ACC112 (cell line): ENCODE results near the gene BTBD17.

ENCODE experiments used
- H2AFZ ChIP-seq: fragments of 200-600 bp; sonication (generic); one replicate; pipeline ENCODE4 v1.6.0; 2017; ENCODE audit warnings: antibody characterized with exemption, low read length; ENCODE audit not compliant: unreplicated experiment
- H3K27ac ChIP-seq: fragments of 200-600 bp; sonication (generic); 2 replicates; pipeline ENCODE4 v1.5.1; 2014; ENCODE audit warnings: low read depth, mild to moderate bottlenecking, antibody characterized with exemption, low read length, moderate library complexity
- H3K27me3 ChIP-seq: fragments of 200-600 bp; sonication (generic); 2 replicates; pipeline ENCODE4 v1.6.1; 2014; ENCODE audit warnings: mild to moderate bottlenecking, antibody characterized with exemption, low read length, moderate library complexity, mixed read lengths; ENCODE audit not compliant: insufficient read depth
- H3K36me3 ChIP-seq: fragments of 200-600 bp; sonication (generic); 2 replicates; pipeline ENCODE4 v1.6.1; 2016; ENCODE audit warnings: mild to moderate bottlenecking, antibody characterized with exemption, low read length, moderate library complexity, mixed read lengths; ENCODE audit not compliant: insufficient read depth
- H3K4me1 ChIP-seq: fragments of 200-600 bp; sonication (generic); one replicate; pipeline ENCODE4 v1.6.1; 2016; ENCODE audit warnings: low read length, mixed read lengths; ENCODE audit not compliant: insufficient read depth, unreplicated experiment, control insufficient read depth
- H3K4me3 ChIP-seq: fragments of 200-600 bp; sonication (generic); 2 replicates; pipeline ENCODE4 v1.5.1; 2014; ENCODE audit warnings: mild to moderate bottlenecking, low read depth, low read length
- H3K79me2 ChIP-seq: fragments of 200-600 bp; sonication (generic); one replicate; pipeline ENCODE4 v1.6.0; 2016; ENCODE audit warnings: low read length; ENCODE audit not compliant: control insufficient read depth, unreplicated experiment, insufficient read depth

The BTBD17 gene

DNA sequence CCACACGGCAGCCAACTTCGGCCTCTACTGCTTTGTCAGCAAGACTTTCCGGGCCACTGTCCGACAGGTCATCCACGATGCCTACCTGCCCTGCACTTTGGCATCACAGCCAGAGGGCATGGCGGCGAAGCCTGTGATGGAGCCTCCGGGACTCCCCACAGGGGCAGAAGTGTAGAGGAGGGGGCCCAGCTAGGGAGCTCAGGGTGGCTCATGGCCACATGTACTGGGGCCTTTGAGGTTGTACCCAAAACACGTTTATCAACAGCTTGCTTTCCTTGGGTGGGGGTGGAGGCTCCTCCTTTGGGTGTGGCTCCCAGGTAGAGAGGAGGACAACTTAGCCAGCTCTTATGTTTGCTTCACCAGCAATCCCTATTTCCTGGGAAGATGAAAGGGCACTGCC lies 10.8 kb upstream of the BTBD17 start:
- Histone ChIP-seq H3K27ac (no peak overlapping the region), H3K4me3 (no peak overlapping the region), H2AFZ (no peak overlapping the region), H3K27me3 (peaks cover 38% of the 10 kb centered on the region), H3K4me1 (no peaks in the 10 kb centered on the region), H3K36me3 (no peaks in the 10 kb centered on the region), H3K79me2 (no peaks in the 10 kb centered on the region)

DNA sequence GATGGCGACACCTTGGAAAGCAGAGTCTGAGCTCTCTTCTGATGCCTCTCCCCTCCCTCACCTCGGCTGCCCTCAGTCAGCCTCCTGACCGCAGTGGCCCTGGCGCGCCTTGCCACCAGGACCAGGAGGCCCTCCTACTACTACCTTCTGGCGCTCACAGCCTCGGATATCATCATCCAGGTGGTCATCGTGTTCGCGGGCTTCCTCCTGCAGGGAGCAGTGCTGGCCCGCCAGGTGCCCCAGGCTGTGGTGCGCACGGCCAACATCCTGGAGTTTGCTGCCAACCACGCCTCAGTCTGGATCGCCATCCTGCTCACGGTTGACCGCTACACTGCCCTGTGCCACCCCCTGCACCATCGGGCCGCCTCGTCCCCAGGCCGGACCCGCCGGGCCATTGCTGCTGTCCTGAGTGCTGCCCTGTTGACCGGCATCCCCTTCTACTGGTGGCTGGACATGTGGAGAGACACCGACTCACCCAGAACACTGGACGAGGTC lies 10.0 kb upstream of the BTBD17 start:
- Histone ChIP-seq H3K79me2 (no peaks in the 10 kb centered on the region), H2AFZ (no peak overlapping the region), H3K4me3 (no peak overlapping the region), H3K4me1 (no peaks in the 10 kb centered on the region), H3K27ac (no peak overlapping the region), H3K36me3 (no peaks in the 10 kb centered on the region), H3K27me3 (peaks cover 32% of the 10 kb centered on the region)

DNA sequence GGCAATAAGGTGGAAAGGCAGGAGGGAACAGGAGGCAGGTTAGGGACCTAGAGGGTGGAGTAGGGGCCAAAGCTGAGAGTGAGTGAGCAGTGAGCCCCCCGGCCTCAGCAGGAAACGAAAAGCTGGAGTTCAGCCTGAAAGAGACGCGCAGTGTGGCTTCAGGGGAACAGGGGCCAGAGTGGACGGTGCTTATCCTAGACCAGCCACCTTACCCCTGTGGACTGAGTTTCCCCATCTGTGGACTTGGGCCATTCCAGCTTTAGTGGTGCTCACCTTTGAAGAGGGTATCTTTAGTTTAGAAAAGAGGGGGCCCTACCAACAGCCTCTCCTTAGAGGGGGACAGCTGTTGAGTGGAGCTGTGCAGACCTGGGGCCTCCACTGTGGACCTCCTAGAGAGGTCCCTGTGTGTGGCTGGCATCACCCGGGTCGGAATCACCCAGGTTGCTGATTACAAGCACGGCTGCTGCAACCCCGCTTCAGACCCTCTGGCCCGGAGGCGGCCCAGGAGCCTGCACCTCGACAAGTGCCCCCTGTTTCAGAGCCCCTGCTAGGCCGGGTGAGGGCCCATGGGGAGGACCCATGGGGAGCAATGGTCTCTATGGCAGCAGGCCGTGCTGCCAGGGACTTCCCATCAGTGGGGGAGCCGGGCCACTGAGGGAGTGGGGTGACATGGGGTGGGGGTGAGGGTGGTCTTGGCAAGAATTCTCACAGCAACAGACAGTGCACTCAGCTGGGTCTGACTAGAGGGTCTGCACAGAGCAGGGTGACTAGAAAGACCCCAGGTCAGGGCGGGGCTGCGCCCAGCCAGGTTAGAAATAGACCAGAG lies 8.2 kb upstream of the BTBD17 start:
- Histone ChIP-seq H3K27me3 (peaks cover 17% of the 10 kb centered on the region), H3K4me1 (no peaks in the 10 kb centered on the region), H3K27ac (no peak overlapping the region), H2AFZ (no peak overlapping the region), H3K79me2 (no peaks in the 10 kb centered on the region), H3K4me3 (no peak overlapping the region), H3K36me3 (no peaks in the 10 kb centered on the region)

GRCh38 chr17:74369221-74369620 lies 7.6 kb upstream of the BTBD17 start:
- no peaks in the 10 kb centered on the region for H3K4me1 ChIP-seq
- H3K27ac ChIP-seq: no peak overlapping the region
- no peak overlapping the region for H3K4me3 ChIP-seq
- no peaks in the 10 kb centered on the region for H3K36me3 ChIP-seq
- no peak overlapping the region for H2AFZ ChIP-seq
- H3K27me3 ChIP-seq: peaks cover 11% of the 10 kb centered on the region
- H3K79me2 ChIP-seq: no peaks in the 10 kb centered on the region

DNA sequence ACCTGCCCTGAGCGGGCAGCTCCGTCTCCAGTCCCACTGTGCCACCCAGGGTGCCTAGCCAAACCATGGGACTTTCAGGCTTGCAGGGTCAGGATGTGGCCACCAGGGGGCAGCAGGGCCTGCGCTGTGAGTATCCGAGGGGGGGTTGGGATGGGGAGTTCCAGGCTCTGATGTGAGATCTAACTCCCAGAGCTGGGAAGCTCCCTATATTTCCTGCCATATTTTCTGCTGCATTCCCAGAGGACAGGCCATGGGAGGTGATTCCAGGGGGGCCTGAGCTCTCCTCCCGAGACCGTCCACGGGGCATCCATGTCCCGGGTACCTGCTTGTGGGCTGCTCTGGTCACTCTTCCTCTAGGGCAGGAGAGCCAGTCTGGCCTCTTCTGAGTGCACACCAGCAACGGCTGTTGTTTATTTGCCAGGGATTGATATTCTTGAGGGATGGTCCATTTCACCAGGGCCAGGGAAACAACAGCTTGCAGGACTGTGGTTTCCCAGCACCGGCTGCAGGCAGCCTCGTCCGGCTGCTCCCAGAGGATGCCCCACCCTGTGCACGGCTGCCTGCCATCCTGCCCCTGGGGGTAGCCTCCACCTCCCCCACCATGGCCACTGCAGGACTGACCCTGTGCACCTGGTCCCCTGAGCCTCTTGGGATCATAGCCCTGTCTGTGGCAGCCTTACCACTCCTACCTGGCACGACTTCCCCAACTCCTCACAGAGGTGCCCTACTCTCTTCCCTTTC lies 6.8 kb upstream of the BTBD17 start:
- no peaks in the 10 kb centered on the region for H3K4me1 ChIP-seq
- no peak overlapping the region for H3K4me3 ChIP-seq
- H3K27ac ChIP-seq: no peak overlapping the region
- no peaks in the 10 kb centered on the region for H3K36me3 ChIP-seq
- no peaks in the 10 kb centered on the region for H3K79me2 ChIP-seq
- peaks cover 13% of the 10 kb centered on the region for H3K27me3 ChIP-seq
- H2AFZ ChIP-seq: no peak overlapping the region

DNA sequence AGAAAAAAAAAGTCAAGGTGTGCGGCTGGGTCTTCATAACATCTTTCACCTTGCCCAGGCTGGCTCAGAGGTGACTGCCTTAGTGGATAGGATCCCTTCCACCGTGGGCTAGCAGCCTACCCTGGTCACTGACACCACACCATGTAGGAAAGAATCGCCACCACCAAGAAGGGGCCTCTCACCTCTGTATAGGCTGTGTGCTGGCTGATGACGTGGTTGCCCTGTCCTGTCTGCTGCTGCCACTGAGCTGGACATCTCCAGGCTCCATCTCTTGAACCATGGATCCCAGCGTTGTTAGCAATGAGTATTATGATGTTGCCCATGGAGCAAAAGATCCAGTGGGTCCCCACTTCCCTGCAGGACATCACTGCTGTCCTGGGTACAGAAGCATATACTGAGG lies 5.5 kb upstream of the BTBD17 start, which contains the start of gene GPR142:
Gene GPR142, plus strand, starts transcription at position 301 of the 400 bp plus-strand sequence. CDS start 2,035 bp downstream, outside the sequence.
- no peak within 1 kb of the TSS for H3K27ac ChIP-seq
- H3K27me3 ChIP-seq: peaks cover 23% of the 10 kb centered on the region
- H3K79me2 ChIP-seq: no peaks in the 10 kb centered on the region
- no peaks in the 10 kb centered on the region for H3K36me3 ChIP-seq
- H3K4me1 ChIP-seq: no peaks in the 10 kb centered on the region
- no peak within 1 kb of the TSS for H3K4me3 ChIP-seq
- no peak within 1 kb of the TSS for H2AFZ ChIP-seq

DNA sequence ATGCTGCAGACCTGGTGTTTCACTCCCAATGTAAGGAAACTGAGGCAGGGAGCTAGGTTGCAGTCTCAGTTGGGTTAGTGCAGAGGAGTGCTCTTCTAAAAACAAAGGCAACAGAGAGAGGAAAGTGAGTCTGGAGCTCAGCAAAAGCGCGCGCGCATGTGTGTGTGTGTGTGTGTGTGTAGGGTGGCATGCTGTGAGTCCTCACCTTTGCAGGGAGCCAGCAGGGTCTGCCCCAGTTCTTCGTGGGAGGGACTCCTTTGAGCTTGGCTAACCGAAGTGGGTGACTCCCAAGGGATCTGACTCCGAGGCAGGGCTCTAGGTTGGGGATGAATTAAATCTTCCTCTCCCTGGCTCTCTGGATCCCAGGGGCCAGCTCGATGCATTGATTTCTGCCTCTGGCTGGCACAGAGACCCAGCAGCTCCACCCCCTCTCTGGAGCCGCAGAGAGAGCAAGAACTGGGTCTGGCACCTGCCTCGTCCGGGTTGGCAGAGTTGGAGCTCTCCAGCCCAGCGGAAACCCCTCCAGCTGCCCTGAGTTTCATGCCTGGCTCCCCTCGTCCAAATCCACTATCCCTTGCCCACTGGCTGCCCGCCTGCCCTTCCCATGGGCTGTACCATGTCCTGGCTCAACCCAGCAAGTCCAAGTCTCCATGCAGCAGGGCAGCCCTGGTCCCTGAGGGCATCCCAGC lies 1.3 kb upstream of the BTBD17 start:
- Histone ChIP-seq H3K4me3 (no peak overlapping the region), H3K79me2 (no peaks in the 10 kb centered on the region), H3K27me3 (peaks cover 45% of the 10 kb centered on the region), H3K4me1 (no peaks in the 10 kb centered on the region), H2AFZ (no peak overlapping the region), H3K36me3 (no peaks in the 10 kb centered on the region), H3K27ac (no peak overlapping the region)

GRCh38 chr17:74362069-74362405 lies 369 bp upstream of the BTBD17 start:
- H3K36me3 ChIP-seq: no peaks in the 10 kb centered on the region
- H3K79me2 ChIP-seq: no peaks in the 10 kb centered on the region
- no peak overlapping the region for H3K27ac ChIP-seq
- H2AFZ ChIP-seq: no peak overlapping the region
- H3K27me3 ChIP-seq: peaks cover 54% of the 10 kb centered on the region
- no peak overlapping the region for H3K4me3 ChIP-seq
- H3K4me1 ChIP-seq: no peaks in the 10 kb centered on the region

DNA sequence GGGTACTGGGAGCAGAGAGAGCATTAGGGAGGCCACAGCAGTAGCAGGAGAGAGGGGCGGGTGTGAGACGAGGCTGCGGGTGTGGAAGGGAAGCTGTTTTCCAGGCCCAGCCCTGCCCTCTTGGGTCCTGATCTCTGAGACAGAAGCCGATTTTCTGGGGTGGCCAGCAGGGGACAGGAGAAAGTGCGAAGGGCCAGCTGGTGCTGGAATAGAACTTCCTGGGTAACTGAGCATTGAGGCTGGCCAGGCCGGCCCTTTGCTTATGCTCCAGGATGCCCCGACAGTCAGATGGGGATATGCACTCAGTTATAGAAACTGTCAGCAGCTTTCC lies 804 bp downstream of the BTBD17 start:
- Histone ChIP-seq H3K79me2 (no peaks in the 10 kb centered on the region), H3K27ac (no peak overlapping the region), H3K4me3 (no peak overlapping the region), H3K36me3 (no peaks in the 10 kb centered on the region), H3K4me1 (no peaks in the 10 kb centered on the region), H2AFZ (no peak overlapping the region), H3K27me3 (peaks cover 66% of the 10 kb centered on the region)

GRCh38 chr17:74359916-74360315 lies 1.8 kb downstream of the BTBD17 start:
- Histone ChIP-seq H3K4me3 (no peak overlapping the region), H3K36me3 (no peaks in the 10 kb centered on the region), H3K4me1 (no peaks in the 10 kb centered on the region), H3K27ac (no peak overlapping the region), H2AFZ (no peak overlapping the region), H3K79me2 (no peaks in the 10 kb centered on the region), H3K27me3 (peaks cover 74% of the 10 kb centered on the region)
